ENCODE results near the gene KRT3.

Gene KRT3

DNA sequence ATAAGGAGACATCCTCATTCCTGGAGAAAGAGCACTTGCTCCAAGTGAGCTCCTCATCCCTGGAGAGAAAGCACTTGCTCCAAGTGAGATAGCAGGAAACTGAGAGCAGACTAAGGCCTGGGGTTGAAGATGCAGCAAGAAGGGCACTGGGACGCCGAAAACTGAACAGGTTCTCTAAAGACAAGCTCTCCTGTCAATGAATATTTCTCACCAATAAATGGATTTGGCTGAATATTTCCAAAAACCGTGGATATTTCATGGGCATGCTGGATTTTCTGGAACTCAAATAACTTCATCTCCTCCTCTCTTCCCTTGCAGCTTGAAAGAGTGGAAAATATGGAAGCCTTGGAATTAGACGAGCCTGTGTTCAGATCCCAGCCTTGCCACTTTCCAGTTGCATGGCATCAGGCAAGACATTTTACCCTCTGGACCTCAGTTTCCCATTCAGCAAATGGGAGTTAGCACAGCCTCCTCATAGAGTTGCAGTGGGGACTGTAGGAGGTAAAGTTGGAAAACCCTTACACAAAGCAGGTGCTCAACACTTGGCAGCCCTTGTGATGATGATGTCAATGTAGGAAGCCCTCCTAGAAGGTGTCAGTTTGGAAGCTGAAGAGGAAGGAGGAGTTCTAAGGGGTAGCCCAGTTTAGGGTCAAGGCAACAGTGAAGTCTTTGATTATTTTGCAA lies 14.4 kb downstream of the KRT3 start:
- no peak overlapping the region for H3K4me3 ChIP-seq (ENCODE audit: low read length)
- H3K36me3 ChIP-seq (ENCODE audit: insufficient read depth, low read depth, low read length) = no peaks in the 10 kb centered on the region
- H3K4me1 ChIP-seq (ENCODE audit: insufficient read depth, low read length) = no peaks in the 10 kb centered on the region
- no peak overlapping the region for H3K27ac ChIP-seq (ENCODE audit: low read length)
- H3K9ac ChIP-seq (ENCODE audit: low read depth, low read length) = no peak overlapping the region
- no peaks in the 10 kb centered on the region for H3K9me3 ChIP-seq (ENCODE audit: insufficient read depth, low read depth, low read length)
- peaks cover 9% of the 10 kb centered on the region; the same call in 1 of the 2 replicates for H3K27me3 ChIP-seq (ENCODE audit: insufficient read depth, low read length)

DNA sequence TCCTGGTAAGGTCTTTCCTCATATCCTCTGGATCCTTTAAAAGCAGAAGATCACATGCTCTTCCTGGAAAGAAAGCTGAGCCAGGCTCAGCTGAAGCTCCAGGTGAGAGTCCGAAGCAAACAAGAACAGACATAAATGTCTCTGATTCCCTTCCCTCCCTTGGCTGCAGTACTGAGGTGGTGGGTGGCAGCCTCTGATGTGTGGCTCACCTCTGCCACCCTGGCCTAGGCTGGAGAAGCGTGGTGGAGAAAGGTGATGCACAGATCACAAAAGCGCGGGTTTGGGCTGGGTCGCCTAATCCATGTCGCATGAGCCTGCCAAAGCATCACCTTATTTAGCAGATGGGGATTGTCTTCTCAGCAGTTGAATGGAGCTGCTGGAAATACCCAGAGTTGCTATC lies 16.0 kb downstream of the KRT3 start:
- no peaks in the 10 kb centered on the region for H3K4me1 ChIP-seq (ENCODE audit: insufficient read depth, low read length)
- no peaks in the 10 kb centered on the region for H3K36me3 ChIP-seq (ENCODE audit: insufficient read depth, low read depth, low read length)
- no peak overlapping the region for H3K4me3 ChIP-seq (ENCODE audit: low read length)
- H3K27me3 ChIP-seq (ENCODE audit: insufficient read depth, low read length) = peaks cover 5% of the 10 kb centered on the region; the same call in 1 of the 2 replicates
- H3K9ac ChIP-seq (ENCODE audit: low read depth, low read length) = no peak overlapping the region
- H3K27ac ChIP-seq (ENCODE audit: low read length) = no peak overlapping the region
- H3K9me3 ChIP-seq (ENCODE audit: insufficient read depth, low read depth, low read length) = no peaks in the 10 kb centered on the region

DNA sequence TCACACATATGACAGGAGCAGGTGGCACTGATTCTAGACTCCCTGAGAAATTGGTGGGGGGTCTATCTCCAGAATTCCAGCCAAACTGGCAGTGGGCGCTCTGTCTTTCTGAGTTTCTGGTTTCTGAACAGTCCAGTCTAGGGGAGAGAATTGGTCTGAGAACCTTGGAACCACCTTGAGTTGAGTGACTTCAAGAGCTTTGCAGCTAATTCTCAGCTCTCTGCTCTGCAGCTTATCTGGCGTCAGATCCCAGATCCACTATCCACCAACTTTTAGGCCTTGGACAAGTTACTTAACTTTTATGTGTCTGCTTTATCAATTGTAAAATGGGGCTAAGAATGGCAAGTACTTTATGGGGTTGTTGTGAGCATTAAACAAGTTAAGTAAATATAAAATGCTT lies 17.1 kb downstream of the KRT3 start:
- Histone ChIP-seq H3K36me3 (ENCODE audit: insufficient read depth, low read depth, low read length) (no peaks in the 10 kb centered on the region), H3K9me3 (ENCODE audit: insufficient read depth, low read depth, low read length) (no peaks in the 10 kb centered on the region), H3K27ac (ENCODE audit: low read length) (no peak overlapping the region), H3K9ac (ENCODE audit: low read depth, low read length) (no peak overlapping the region), H3K4me1 (ENCODE audit: insufficient read depth, low read length) (no peaks in the 10 kb centered on the region), H3K27me3 (ENCODE audit: insufficient read depth, low read length) (peaks cover 4% of the 10 kb centered on the region; the same call in 1 of the 2 replicates), H3K4me3 (ENCODE audit: low read length) (no peak overlapping the region)

DNA sequence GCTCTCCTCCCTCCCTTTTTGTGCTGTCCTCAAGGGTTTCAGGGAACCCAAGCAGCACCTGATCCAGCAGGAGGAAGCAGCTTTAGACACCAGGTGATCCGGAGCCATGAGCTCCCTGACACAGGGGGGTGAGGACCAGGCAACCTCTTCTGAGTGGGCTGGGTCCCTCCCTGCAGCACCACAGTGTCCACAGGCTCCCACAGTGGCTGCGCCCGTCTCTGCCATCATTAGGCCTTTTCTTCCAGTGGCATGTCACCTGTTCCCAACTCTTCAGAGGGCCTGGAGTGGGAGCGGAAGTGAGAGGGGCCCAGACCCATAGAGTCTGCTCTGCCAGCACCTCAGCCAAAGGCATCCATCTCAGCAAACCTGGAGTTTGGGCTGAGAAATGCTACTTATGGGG lies 18.4 kb downstream of the KRT3 start:
- Histone ChIP-seq H3K9me3 (ENCODE audit: insufficient read depth, low read depth, low read length) (no peaks in the 10 kb centered on the region), H3K27ac (ENCODE audit: low read length) (no peak overlapping the region), H3K9ac (ENCODE audit: low read depth, low read length) (no peak overlapping the region), H3K36me3 (ENCODE audit: insufficient read depth, low read depth, low read length) (no peaks in the 10 kb centered on the region), H3K4me3 (ENCODE audit: low read length) (no peak overlapping the region), H3K4me1 (ENCODE audit: insufficient read depth, low read length) (no peaks in the 10 kb centered on the region), H3K27me3 (ENCODE audit: insufficient read depth, low read length) (peaks cover 4% of the 10 kb centered on the region; the same call in 1 of the 2 replicates)

DNA sequence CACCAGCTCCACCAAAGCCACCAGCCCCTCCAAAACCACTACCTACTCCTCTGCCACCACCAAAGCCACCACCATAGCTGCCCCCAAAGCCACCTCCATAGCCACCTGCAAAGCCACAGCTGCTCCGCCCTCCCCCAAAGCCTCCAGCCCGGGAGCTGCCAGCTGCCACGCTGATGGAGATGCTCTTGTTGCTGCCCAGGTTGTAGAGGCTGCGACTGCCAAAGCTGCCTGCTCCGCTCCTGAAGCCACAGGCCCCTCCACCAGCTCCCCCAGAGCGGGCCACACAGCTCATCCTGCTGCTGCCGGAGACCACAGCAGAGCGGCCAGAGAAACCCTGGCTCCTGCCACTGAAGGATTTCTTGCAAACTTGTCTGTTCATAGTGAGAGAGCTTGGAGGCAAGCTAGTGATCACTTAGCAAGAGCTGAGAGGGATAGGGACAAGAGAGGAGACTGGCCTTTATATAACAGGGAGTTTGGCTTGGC lies 19.0 kb downstream of the KRT3 start, which contains the start of gene KRT76:
TSS of gene KRT76 (minus strand) at position 433 of the 483 bp plus-strand sequence. CDS start at position 379, 54 bp downstream.
- Histone ChIP-seq H3K27me3 (ENCODE audit: insufficient read depth, low read length) (peaks cover 4% of the 10 kb centered on the region; the same call in 1 of the 2 replicates), H3K4me3 (ENCODE audit: low read length) (no peak within 1 kb of the TSS), H3K9me3 (ENCODE audit: insufficient read depth, low read depth, low read length) (no peaks in the 10 kb centered on the region), H3K4me1 (ENCODE audit: insufficient read depth, low read length) (no peaks in the 10 kb centered on the region), H3K27ac (ENCODE audit: low read length) (no peak within 1 kb of the TSS), H3K36me3 (ENCODE audit: insufficient read depth, low read depth, low read length) (no peaks in the 10 kb centered on the region), H3K9ac (ENCODE audit: low read depth, low read length) (no peak within 1 kb of the TSS)

DNA sequence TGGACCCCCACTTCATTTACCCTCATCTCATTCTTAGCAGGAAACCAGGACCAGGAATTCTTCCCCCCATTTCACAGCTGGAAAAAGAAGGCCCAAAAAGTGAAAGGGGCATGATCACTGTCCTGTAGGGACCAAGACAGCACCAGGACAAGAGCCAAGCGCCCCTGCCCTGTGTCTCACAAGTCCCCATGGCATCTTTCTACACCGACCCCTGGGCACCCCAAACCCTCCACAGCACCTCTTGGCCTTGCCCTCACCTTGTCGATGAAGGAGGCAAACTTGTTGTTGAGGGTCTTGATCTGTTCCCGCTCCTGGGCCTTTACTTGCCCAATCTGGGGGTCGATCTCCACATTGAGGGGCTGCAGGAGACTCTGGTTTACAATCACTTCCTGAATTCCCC lies 19.5 kb downstream of the KRT3 start:
- Histone ChIP-seq H3K9me3 (ENCODE audit: insufficient read depth, low read depth, low read length) (no peaks in the 10 kb centered on the region), H3K9ac (ENCODE audit: low read depth, low read length) (no peak overlapping the region), H3K36me3 (ENCODE audit: insufficient read depth, low read depth, low read length) (no peaks in the 10 kb centered on the region), H3K4me1 (ENCODE audit: insufficient read depth, low read length) (no peaks in the 10 kb centered on the region), H3K27me3 (ENCODE audit: insufficient read depth, low read length) (peaks cover 4% of the 10 kb centered on the region; the same call in 1 of the 2 replicates), H3K4me3 (ENCODE audit: low read length) (no peak overlapping the region), H3K27ac (ENCODE audit: low read length) (no peak overlapping the region)

DNA sequence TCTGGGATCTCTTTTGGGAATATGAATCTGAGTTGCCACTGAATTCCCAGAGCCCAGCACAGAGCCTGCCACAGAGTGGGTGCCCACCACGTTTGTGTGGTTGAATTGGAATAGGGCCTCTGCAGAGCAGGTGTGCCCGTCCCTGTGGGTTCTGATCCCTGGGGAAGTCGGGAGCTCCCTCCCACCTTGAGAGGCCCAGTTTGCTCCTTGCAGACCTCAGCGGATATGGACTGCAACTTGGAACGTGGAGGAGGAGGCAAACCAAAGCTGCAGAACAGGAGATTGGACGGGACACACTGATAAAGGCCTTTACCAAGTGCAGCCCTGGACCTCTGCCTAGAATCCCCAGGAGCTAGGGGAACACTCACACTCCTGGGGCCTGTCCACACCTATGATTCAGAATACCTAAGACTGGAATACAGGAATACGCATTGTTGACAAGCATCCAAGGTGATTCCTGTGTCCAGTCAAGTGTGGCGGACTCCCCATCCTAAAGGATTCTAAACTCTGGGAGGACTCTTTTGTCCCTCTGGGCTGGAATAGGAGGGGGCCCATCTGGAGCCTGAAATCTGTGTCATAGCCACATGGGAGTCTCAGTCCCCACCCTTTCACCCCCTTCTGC lies 21.2 kb downstream of the KRT3 start:
- Histone ChIP-seq H3K4me3 (ENCODE audit: low read length) (no peak overlapping the region), H3K9me3 (ENCODE audit: insufficient read depth, low read depth, low read length) (no peaks in the 10 kb centered on the region), H3K4me1 (ENCODE audit: insufficient read depth, low read length) (no peaks in the 10 kb centered on the region), H3K9ac (ENCODE audit: low read depth, low read length) (no peak overlapping the region), H3K27me3 (ENCODE audit: insufficient read depth, low read length) (peaks cover 4% of the 10 kb centered on the region; the same call in 1 of the 2 replicates), H3K36me3 (ENCODE audit: insufficient read depth, low read depth, low read length) (no peaks in the 10 kb centered on the region), H3K27ac (ENCODE audit: low read length) (no peak overlapping the region)

DNA sequence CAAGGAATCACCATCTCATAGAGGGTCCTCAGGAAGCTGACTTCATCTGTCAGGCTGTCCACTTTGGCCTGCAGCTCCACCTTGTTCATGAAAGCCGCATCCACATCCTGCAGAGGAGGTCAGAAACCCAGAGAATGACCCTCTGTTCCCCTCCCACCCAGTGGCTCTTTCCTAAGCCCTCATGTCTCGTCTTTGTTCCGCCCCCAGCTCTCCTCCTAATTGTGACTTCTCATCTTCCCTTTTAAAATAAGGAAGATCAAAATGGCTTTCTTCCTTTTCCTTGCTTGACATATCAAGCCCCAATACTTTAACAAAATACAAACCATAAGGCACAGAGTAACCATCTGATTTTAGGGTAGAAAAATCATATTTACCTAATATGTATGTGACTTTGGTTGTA lies 23.1 kb downstream of the KRT3 start:
- H3K9me3 ChIP-seq (ENCODE audit: insufficient read depth, low read depth, low read length) = no peaks in the 10 kb centered on the region
- no peak overlapping the region for H3K9ac ChIP-seq (ENCODE audit: low read depth, low read length)
- H3K27ac ChIP-seq (ENCODE audit: low read length) = no peak overlapping the region
- no peak overlapping the region for H3K4me3 ChIP-seq (ENCODE audit: low read length)
- H3K27me3 ChIP-seq (ENCODE audit: insufficient read depth, low read length) = peaks cover 4% of the 10 kb centered on the region; the same call in 1 of the 2 replicates
- H3K36me3 ChIP-seq (ENCODE audit: insufficient read depth, low read depth, low read length) = no peaks in the 10 kb centered on the region
- no peaks in the 10 kb centered on the region for H3K4me1 ChIP-seq (ENCODE audit: insufficient read depth, low read length)

DNA sequence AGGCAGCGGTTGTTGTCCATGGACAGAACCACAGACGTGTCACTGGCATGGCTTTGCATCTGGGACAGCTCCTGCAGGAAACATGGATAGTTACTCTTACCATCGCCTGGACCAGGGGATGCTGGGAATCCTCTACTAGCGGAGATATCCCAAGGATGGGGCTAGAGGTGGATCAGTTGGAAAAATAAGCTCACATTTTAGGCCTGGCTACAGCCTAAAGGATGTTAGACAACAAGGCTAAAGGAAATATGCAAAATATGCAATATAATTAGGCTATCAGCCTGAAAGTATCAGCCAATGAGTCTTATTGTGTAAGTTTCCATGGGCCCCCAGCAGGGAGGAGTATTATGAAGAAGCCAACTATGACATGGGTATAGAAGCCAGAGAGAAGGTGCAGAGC lies 23.7 kb downstream of the KRT3 start:
- H3K27me3 ChIP-seq (ENCODE audit: insufficient read depth, low read length) = peaks cover 4% of the 10 kb centered on the region; the same call in 1 of the 2 replicates
- no peak overlapping the region for H3K9ac ChIP-seq (ENCODE audit: low read depth, low read length)
- no peaks in the 10 kb centered on the region for H3K9me3 ChIP-seq (ENCODE audit: insufficient read depth, low read depth, low read length)
- no peak overlapping the region for H3K27ac ChIP-seq (ENCODE audit: low read length)
- H3K4me1 ChIP-seq (ENCODE audit: insufficient read depth, low read length) = no peaks in the 10 kb centered on the region
- H3K36me3 ChIP-seq (ENCODE audit: insufficient read depth, low read depth, low read length) = no peaks in the 10 kb centered on the region
- no peak overlapping the region for H3K4me3 ChIP-seq (ENCODE audit: low read length)

DNA sequence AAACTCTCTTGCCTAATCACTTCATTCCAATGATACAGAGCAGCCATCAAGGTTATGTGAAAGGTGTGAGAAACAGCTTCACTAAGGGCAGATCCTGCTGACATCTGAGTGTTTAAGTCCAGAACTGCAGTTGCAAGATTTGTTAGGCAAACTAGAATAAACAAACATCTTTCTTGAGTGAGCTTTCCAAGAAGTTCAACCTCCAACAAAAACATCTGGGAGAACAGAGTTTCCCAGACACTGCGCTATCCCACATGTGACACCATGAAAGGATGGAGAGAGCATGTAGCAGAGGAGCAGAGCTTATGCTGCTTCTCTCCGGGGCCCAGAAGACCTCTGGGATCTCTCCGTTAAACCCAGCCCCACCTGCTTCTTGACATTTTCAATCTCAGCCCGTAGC lies 24.4 kb downstream of the KRT3 start:
- H3K4me3 ChIP-seq (ENCODE audit: low read length) = no peak overlapping the region
- H3K36me3 ChIP-seq (ENCODE audit: insufficient read depth, low read depth, low read length) = no peaks in the 10 kb centered on the region
- no peak overlapping the region for H3K27ac ChIP-seq (ENCODE audit: low read length)
- H3K9me3 ChIP-seq (ENCODE audit: insufficient read depth, low read depth, low read length) = no peaks in the 10 kb centered on the region
- H3K4me1 ChIP-seq (ENCODE audit: insufficient read depth, low read length) = no peaks in the 10 kb centered on the region
- no peak overlapping the region for H3K9ac ChIP-seq (ENCODE audit: low read depth, low read length)
- H3K27me3 ChIP-seq (ENCODE audit: insufficient read depth, low read length) = peaks cover 4% of the 10 kb centered on the region; the same call in 1 of the 2 replicates

DNA sequence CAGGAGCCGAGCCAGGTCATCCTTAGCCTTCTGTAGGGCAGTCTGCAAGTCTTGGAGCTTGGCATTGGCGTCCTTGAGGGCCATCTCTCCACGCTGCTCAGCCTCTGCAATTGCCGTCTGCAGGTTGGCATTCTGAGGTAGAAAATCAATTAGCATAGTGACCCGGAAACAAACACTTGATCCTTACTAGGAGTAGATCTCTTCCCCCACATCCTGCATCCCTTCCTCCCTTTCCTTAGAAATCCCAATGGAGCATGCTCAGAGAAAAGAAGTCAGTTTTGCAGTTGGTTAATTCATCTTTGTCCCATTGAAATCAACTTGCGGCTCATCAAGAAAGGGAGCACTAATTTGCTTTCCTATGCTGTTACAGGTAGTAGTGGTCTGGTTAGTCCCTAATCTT lies 24.8 kb downstream of the KRT3 start:
- H3K27ac ChIP-seq (ENCODE audit: low read length) = no peak overlapping the region
- H3K9ac ChIP-seq (ENCODE audit: low read depth, low read length) = no peak overlapping the region
- no peak overlapping the region for H3K4me3 ChIP-seq (ENCODE audit: low read length)
- no peaks in the 10 kb centered on the region for H3K9me3 ChIP-seq (ENCODE audit: insufficient read depth, low read depth, low read length)
- peaks cover 4% of the 10 kb centered on the region; the same call in 1 of the 2 replicates for H3K27me3 ChIP-seq (ENCODE audit: insufficient read depth, low read length)
- no peaks in the 10 kb centered on the region for H3K4me1 ChIP-seq (ENCODE audit: insufficient read depth, low read length)
- no peaks in the 10 kb centered on the region for H3K36me3 ChIP-seq (ENCODE audit: insufficient read depth, low read depth, low read length)

DNA sequence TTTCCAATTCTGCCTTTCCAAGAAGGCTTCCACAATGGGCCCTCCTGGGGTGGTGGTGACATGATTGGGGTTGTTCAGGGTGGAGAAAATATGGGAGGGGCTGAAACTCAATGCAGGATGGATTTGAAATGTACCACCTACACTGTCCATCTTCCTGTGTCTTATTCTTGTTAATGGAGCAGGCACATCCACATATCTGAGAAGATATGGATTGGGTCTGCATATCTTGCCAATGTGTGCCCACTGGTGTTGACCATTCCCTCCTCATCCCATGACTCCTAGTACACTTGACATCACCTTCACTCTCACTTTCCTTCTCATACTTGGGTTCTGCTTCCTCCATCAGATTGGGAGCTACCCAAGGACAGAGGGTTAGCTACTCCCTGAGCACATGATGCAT lies 26.0 kb downstream of the KRT3 start:
- Histone ChIP-seq H3K27ac (ENCODE audit: low read length) (no peak overlapping the region), H3K9ac (ENCODE audit: low read depth, low read length) (no peak overlapping the region), H3K4me3 (ENCODE audit: low read length) (no peak overlapping the region), H3K4me1 (ENCODE audit: insufficient read depth, low read length) (no peaks in the 10 kb centered on the region), H3K27me3 (ENCODE audit: insufficient read depth, low read length) (peaks cover 5% of the 10 kb centered on the region), H3K36me3 (ENCODE audit: insufficient read depth, low read depth, low read length) (no peaks in the 10 kb centered on the region), H3K9me3 (ENCODE audit: insufficient read depth, low read depth, low read length) (no peaks in the 10 kb centered on the region)
